BLaER1 (cell line): Measurements from ENCODE around the gene STRN4.
A peak's percentile ranks its signal among the peaks of the same experiment; 100 is the strongest.

Source experiments
- H3K27ac ChIP-seq: shearing (Covaris generic); formaldehyde crosslinking; 2 replicates; pipeline ENCODE4 v1.8.1; 2022
- H3K27me3 ChIP-seq: shearing (Covaris generic); formaldehyde crosslinking; 2 replicates; pipeline ENCODE4 v1.8.1; 2022
- H3K36me3 ChIP-seq: shearing (Covaris generic); formaldehyde crosslinking; 2 replicates; pipeline ENCODE4 v1.8.1; 2022
- H3K4me1 ChIP-seq: shearing (Covaris generic); formaldehyde crosslinking; 2 replicates; pipeline ENCODE4 v1.8.1; 2022
- H3K4me2 ChIP-seq: shearing (Covaris generic); formaldehyde crosslinking; 2 replicates; pipeline ENCODE4 v1.8.1; 2022
- H3K4me3 ChIP-seq: shearing (Covaris generic); formaldehyde crosslinking; 2 replicates; pipeline ENCODE4 v1.8.1; 2022
- H3K9ac ChIP-seq: shearing (Covaris generic); formaldehyde crosslinking; 2 replicates; pipeline ENCODE4 v1.8.1; 2022
- H3K9me3 ChIP-seq: shearing (Covaris generic); formaldehyde crosslinking; 2 replicates; pipeline ENCODE4 v1.8.1; 2022
- H4K20me1 ChIP-seq: shearing (Covaris generic); formaldehyde crosslinking; 2 replicates; pipeline ENCODE4 v1.8.1; 2022
- Cebpa-rat ChIP-seq: shearing (Covaris generic); IDR thresholded peaks from 2 replicates; pipeline ENCODE4 v1.8.1; 2022

The STRN4 gene

GRCh38 chr19:46733690-46734292 lies 12.5 kb downstream of the STRN4 start:
- H3K27ac ChIP-seq, result no peak overlapping the region
- peaks cover 100% of the 10 kb centered on the region for H4K20me1 ChIP-seq
- no peak for TF ChIP-seq Cebpa-rat
- no peak overlapping the region for H3K4me3 ChIP-seq
- no peaks in the 10 kb centered on the region for H3K27me3 ChIP-seq
- H3K9ac ChIP-seq, result no peak overlapping the region
- no peak overlapping the region for H3K4me2 ChIP-seq
- no peaks in the 10 kb centered on the region for H3K9me3 ChIP-seq
- peaks cover 99% of the 10 kb centered on the region for H3K36me3 ChIP-seq
- H3K4me1 ChIP-seq, result peaks cover 53% of the 10 kb centered on the region

- no peak overlapping the region for H3K27ac ChIP-seq
- peaks cover 60% of the 10 kb centered on the region for H3K4me1 ChIP-seq
- H3K9me3 ChIP-seq, result no peaks in the 10 kb centered on the region
- H3K27me3 ChIP-seq, result no peaks in the 10 kb centered on the region
- H3K4me2 ChIP-seq, result peak overlapping the region; percentile 99
- H3K9ac ChIP-seq, result no peak overlapping the region
- H4K20me1 ChIP-seq, result peaks cover 100% of the 10 kb centered on the region
- H3K36me3 ChIP-seq, result peaks cover 99% of the 10 kb centered on the region
- TF ChIP-seq Cebpa-rat, result no peak
- no peak overlapping the region for H3K4me3 ChIP-seq
Observed at GRCh38 chr19:46732966-46733689, 13.1 kb downstream of the STRN4 start.

GRCh38 chr19:46732172-46732938 lies 13.9 kb downstream of the STRN4 start:
- H3K27ac ChIP-seq, result 0 out of 2 replicates have a peak overlapping the region, but pooled peaks have one; percentile 18
- H4K20me1 ChIP-seq, result peaks cover 100% of the 10 kb centered on the region
- peaks cover 99% of the 10 kb centered on the region for H3K36me3 ChIP-seq
- H3K4me1 ChIP-seq, result peaks cover 68% of the 10 kb centered on the region
- H3K9me3 ChIP-seq, result no peaks in the 10 kb centered on the region
- no peak overlapping the region for H3K4me3 ChIP-seq
- H3K9ac ChIP-seq, result 0 out of 2 replicates have a peak overlapping the region, but pooled peaks have one; percentile 55
- H3K4me2 ChIP-seq, result peak overlapping the region; percentile 99
- no peaks in the 10 kb centered on the region for H3K27me3 ChIP-seq
- TF ChIP-seq Cebpa-rat, result no peak

GRCh38 chr19:46731584-46731983 lies 14.7 kb downstream of the STRN4 start:
- no peak for TF ChIP-seq Cebpa-rat
- Histone ChIP-seq H3K27ac (peak overlapping the region; percentile 18; the same call in 1 of the 2 replicates), H3K27me3 (no peaks in the 10 kb centered on the region), H3K9ac (0 out of 2 replicates have a peak overlapping the region, but pooled peaks have one; percentile 55), H3K9me3 (no peaks in the 10 kb centered on the region), H3K4me3 (no peak overlapping the region), H3K36me3 (peaks cover 99% of the 10 kb centered on the region), H3K4me2 (peak overlapping the region; percentile 99), H4K20me1 (peaks cover 100% of the 10 kb centered on the region), H3K4me1 (peaks cover 75% of the 10 kb centered on the region)

GRCh38 chr19:46731007-46731501 lies 15.2 kb downstream of the STRN4 start:
- Histone ChIP-seq H4K20me1 (peaks cover 100% of the 10 kb centered on the region), H3K4me1 (peaks cover 81% of the 10 kb centered on the region), H3K9me3 (no peaks in the 10 kb centered on the region), H3K4me2 (peak overlapping the region; percentile 99), H3K9ac (no peak overlapping the region), H3K27ac (peak overlapping the region; percentile 85), H3K4me3 (no peak overlapping the region), H3K27me3 (no peaks in the 10 kb centered on the region), H3K36me3 (peaks cover 99% of the 10 kb centered on the region)
- no peak for TF ChIP-seq Cebpa-rat

- Histone ChIP-seq H3K9me3 (no peaks in the 10 kb centered on the region), H3K27ac (peak overlapping the region; percentile 85), H3K9ac (peak overlapping the region; percentile 12; the same call in 1 of the 2 replicates), H3K4me3 (no peak overlapping the region), H3K27me3 (no peaks in the 10 kb centered on the region), H3K4me2 (peak overlapping the region; percentile 99), H3K4me1 (peaks cover 85% of the 10 kb centered on the region), H3K36me3 (peaks cover 99% of the 10 kb centered on the region), H4K20me1 (peaks cover 100% of the 10 kb centered on the region)
- no peak for TF ChIP-seq Cebpa-rat
Observed at GRCh38 chr19:46730595-46730994, 15.7 kb downstream of the STRN4 start.

GRCh38 chr19:46730187-46730586 lies 16.1 kb downstream of the STRN4 start:
- H3K4me2 ChIP-seq, result peak overlapping the region; percentile 99
- H3K27ac ChIP-seq, result peak overlapping the region; percentile 85
- H3K9me3 ChIP-seq, result no peaks in the 10 kb centered on the region
- TF ChIP-seq Cebpa-rat, result no peak
- H4K20me1 ChIP-seq, result peaks cover 100% of the 10 kb centered on the region
- H3K27me3 ChIP-seq, result no peaks in the 10 kb centered on the region
- H3K9ac ChIP-seq, result peak overlapping the region; percentile 12
- no peak overlapping the region for H3K4me3 ChIP-seq
- H3K36me3 ChIP-seq, result peaks cover 99% of the 10 kb centered on the region
- H3K4me1 ChIP-seq, result peaks cover 89% of the 10 kb centered on the region

- peaks cover 100% of the 10 kb centered on the region for H4K20me1 ChIP-seq
- no peak for TF ChIP-seq Cebpa-rat
- peaks cover 94% of the 10 kb centered on the region for H3K4me1 ChIP-seq
- H3K4me2 ChIP-seq, result peak overlapping the region; percentile 99
- no peaks in the 10 kb centered on the region for H3K27me3 ChIP-seq
- peak overlapping the region; percentile 85 for H3K27ac ChIP-seq
- H3K9me3 ChIP-seq, result no peaks in the 10 kb centered on the region
- H3K36me3 ChIP-seq, result peaks cover 99% of the 10 kb centered on the region
- H3K4me3 ChIP-seq, result no peak overlapping the region
- H3K9ac ChIP-seq, result peak overlapping the region; percentile 12
Observed at GRCh38 chr19:46729696-46730095, 16.6 kb downstream of the STRN4 start.

- H3K9me3 ChIP-seq, result no peaks in the 10 kb centered on the region
- no peak for TF ChIP-seq Cebpa-rat
- peak overlapping the region; percentile 99 for H3K4me2 ChIP-seq
- peaks cover 100% of the 10 kb centered on the region for H3K36me3 ChIP-seq
- H3K27ac ChIP-seq, result peak overlapping the region; percentile 85
- no peaks in the 10 kb centered on the region for H3K27me3 ChIP-seq
- H3K9ac ChIP-seq, result peak overlapping the region; percentile 64
- peak overlapping the region; percentile 56 for H3K4me3 ChIP-seq
- peaks cover 100% of the 10 kb centered on the region for H3K4me1 ChIP-seq
- H4K20me1 ChIP-seq, result peaks cover 100% of the 10 kb centered on the region
Observed at GRCh38 chr19:46728693-46729339, 17.4 kb downstream of the STRN4 start.
